Peyer's patch (tissue), 4 donors: ENCODE measurements around the gene IPCEF1. TPM values are rescaled to one million over a fixed set of nuclear protein-coding genes. Genes with fewer than 3 reads are reported as not detected.
"Not testable (repeated sequence)": the region's sequence is repeated elsewhere in the genome, so short reads cannot be mapped to it uniquely, and the experiment has no call there.

Source experiments
- DNase-seq, 3 donors: peaks; one replicate each; pipeline ENCODE4 v3.0.0-alpha.2; 2017 to 2019
- H3K27ac ChIP-seq, 4 donors: fragments of 200-600 bp; sonication (generic); one replicate each; pipeline ENCODE4 v1.5.1; 2016 to 2019
- H3K27me3 ChIP-seq, 2 donors: fragments of 200-600 bp; sonication (generic); one replicate each; pipeline ENCODE4 v1.5.1; 2019
- H3K36me3 ChIP-seq, 3 donors: fragments of 200-600 bp; sonication (generic); one replicate each; pipeline ENCODE4 v1.5.1; 2016 to 2019
- H3K4me1 ChIP-seq, 4 donors: fragments of 200-600 bp; sonication (generic); one replicate each; pipeline ENCODE4 v1.5.1; 2016 to 2019
- H3K4me3 ChIP-seq, 4 donors: fragments of 200-600 bp; sonication (generic); 1 replicate in 3 of 4; 2 replicates in 1 of 4; pipeline ENCODE4 v1.5.1; 2016 to 2019; ENCODE audit warnings: mild to moderate bottlenecking in 1 of 4
- H3K9me3 ChIP-seq, 4 donors: fragments of 200-600 bp; sonication (generic); one replicate each; pipeline ENCODE4 v1.5.1; 2016 to 2019; ENCODE audit warnings: mild to moderate bottlenecking in 1 of 4
- POLR2A ChIP-seq, 2 donors: fragments of 450-650 bp; IDR thresholded peaks; one replicate each; pipeline ENCODE4 v1.5.1; 2017; ENCODE audit warnings: antibody characterized with exemption in 2 of 2, mild to moderate bottlenecking in 2 of 2, moderate library complexity in 2 of 2
- total RNA-seq, 4 donors: library from RNA; depleted of rRNA; stranded (reverse); fragments of >200 nt; gene quantifications; one replicate each; pipeline ENCODE4 v1.1.0, GENCODE V29; 2016
- TF ChIP-seq, protein P1 (sequence below), 6 experiments: fragments of 450-650 bp in 4 of 6; fragments of 200-600 bp in 2 of 6; sonication (generic) in 1 of 6; IDR thresholded peaks; one replicate each; pipeline ENCODE4 v1.5.1; 2017 to 2019; ENCODE audit warnings: antibody characterized with exemption in 6 of 6, mild to moderate bottlenecking in 3 of 6, moderate library complexity in 1 of 6

IPCEF1 gene
- total RNA-seq, 4 donors from 2014 or later, result 2.1 to 19.8 (median 9.4) TPM

GRCh38 chr6:154242617-154243357, 113.8 kb downstream of the IPCEF1 start:
- Histone ChIP-seq H3K27ac (no peak overlapping the region), H3K36me3 (no peaks in the 10 kb centered on the region), H3K4me1 (no peaks in the 10 kb centered on the region), H3K9me3 (no peaks in the 10 kb centered on the region), H3K4me3 (no peak overlapping the region), H3K27me3 (no peaks in the 10 kb centered on the region)
- no peak for DNase-seq
- TF ChIP-seq, protein P1, sequence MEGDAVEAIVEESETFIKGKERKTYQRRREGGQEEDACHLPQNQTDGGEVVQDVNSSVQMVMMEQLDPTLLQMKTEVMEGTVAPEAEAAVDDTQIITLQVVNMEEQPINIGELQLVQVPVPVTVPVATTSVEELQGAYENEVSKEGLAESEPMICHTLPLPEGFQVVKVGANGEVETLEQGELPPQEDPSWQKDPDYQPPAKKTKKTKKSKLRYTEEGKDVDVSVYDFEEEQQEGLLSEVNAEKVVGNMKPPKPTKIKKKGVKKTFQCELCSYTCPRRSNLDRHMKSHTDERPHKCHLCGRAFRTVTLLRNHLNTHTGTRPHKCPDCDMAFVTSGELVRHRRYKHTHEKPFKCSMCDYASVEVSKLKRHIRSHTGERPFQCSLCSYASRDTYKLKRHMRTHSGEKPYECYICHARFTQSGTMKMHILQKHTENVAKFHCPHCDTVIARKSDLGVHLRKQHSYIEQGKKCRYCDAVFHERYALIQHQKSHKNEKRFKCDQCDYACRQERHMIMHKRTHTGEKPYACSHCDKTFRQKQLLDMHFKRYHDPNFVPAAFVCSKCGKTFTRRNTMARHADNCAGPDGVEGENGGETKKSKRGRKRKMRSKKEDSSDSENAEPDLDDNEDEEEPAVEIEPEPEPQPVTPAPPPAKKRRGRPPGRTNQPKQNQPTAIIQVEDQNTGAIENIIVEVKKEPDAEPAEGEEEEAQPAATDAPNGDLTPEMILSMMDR (IDR thresholded peaks at IDR 0.05), result no peak
- no peak for TF ChIP-seq POLR2A (IDR thresholded peaks at IDR 0.05)

- H3K4me1 ChIP-seq, result no peaks in the 10 kb centered on the region
- no peaks in the 10 kb centered on the region for H3K9me3 ChIP-seq
- DNase-seq, result no peak
- H3K27ac ChIP-seq, result no peak overlapping the region
- H3K36me3 ChIP-seq, result no peaks in the 10 kb centered on the region
- H3K4me3 ChIP-seq, result no peak overlapping the region
- no peaks in the 10 kb centered on the region for H3K27me3 ChIP-seq
- TF ChIP-seq, protein P1 (IDR thresholded peaks at IDR 0.05), result no peak
- no peak for TF ChIP-seq POLR2A (IDR thresholded peaks at IDR 0.05)
Measured at GRCh38 chr6:154241581-154241980, 115.0 kb downstream of the IPCEF1 start.

DNA sequence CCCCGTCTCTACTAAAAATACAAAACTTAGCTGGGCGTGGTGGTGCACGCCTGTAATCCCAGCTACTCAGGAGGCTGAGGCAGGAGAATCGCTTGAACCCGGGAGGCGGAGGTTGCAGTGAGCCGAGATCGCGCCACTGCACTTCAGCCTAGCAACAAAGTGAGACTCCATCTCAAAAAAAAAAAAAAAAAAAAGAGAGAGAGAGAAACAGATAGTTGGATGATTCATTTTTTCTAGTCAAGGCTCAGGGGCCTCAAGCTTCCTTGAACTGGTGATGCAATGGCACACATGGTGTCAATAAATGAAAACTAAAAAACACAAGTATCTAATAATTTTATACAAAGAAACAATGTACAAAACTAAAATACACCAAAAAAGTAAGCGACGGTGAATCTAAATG, 115.5 kb downstream of the IPCEF1 start:
- DNase-seq, H3K36me3 ChIP-seq, H3K27me3 ChIP-seq, H3K9me3 ChIP-seq, H3K4me1 ChIP-seq, H3K27ac ChIP-seq, H3K4me3 ChIP-seq: not testable (repeated sequence)

GRCh38 chr6:154239392-154239791, 117.2 kb downstream of the IPCEF1 start:
- TF ChIP-seq, protein P1 (IDR thresholded peaks at IDR 0.05), result no peak
- TF ChIP-seq POLR2A (IDR thresholded peaks at IDR 0.05), result no peak

GRCh38 chr6:154238831-154239230, 117.8 kb downstream of the IPCEF1 start:
- no peaks in the 10 kb centered on the region for H3K4me1 ChIP-seq
- DNase-seq, result no peak
- no peaks in the 10 kb centered on the region for H3K27me3 ChIP-seq
- TF ChIP-seq, protein P1 (IDR thresholded peaks at IDR 0.05), result no peak
- no peak for TF ChIP-seq POLR2A (IDR thresholded peaks at IDR 0.05)
- no peak overlapping the region for H3K4me3 ChIP-seq
- no peak overlapping the region for H3K27ac ChIP-seq
- H3K9me3 ChIP-seq, result no peaks in the 10 kb centered on the region
- H3K36me3 ChIP-seq, result no peaks in the 10 kb centered on the region

More at GRCh38 chr6:154239392-154239791, 117.2 kb downstream of the IPCEF1 start:
- Histone ChIP-seq H3K27me3 (no peaks in the 10 kb centered on the region), H3K4me3 (no peak overlapping the region), H3K36me3 (no peaks in the 10 kb centered on the region), H3K9me3 (no peaks in the 10 kb centered on the region), H3K27ac (no peak overlapping the region), H3K4me1 (no peaks in the 10 kb centered on the region)
- no peak for DNase-seq

DNA sequence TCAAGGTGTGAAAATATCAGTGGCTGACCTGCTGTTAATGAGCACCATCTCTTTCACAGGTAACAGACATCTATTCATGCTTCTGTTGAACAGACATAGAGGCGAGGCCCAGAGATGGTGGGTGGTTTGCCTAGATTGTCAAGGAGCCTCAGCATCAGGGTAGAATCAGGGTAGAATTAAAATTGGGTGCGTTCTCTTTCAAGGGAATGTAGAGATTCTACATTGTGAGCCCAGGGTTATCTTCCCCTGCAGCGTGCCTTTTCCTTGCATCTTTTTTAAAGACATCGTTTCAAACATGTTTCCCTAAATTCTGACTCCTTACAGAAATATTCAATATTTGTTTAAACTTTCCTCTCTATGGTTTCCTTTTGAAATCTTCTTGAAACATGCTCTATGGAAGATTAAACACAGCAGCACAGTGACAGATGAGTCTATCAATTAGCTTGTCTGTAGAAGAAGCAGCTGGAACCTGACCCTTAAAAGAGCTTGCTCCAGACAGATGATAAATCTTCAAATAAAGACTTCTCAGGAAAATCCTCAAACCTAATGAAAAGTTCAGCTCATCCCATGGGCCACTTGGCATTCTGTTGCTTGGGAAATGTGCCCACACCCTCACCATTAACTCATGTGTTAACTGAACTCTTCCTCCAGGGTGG, 119.8 kb downstream of the IPCEF1 start:
- H3K27ac ChIP-seq, result no peak overlapping the region
- H3K4me1 ChIP-seq, result no peaks in the 10 kb centered on the region
- no peak overlapping the region for H3K4me3 ChIP-seq
- no peaks in the 10 kb centered on the region for H3K36me3 ChIP-seq
- no peaks in the 10 kb centered on the region for H3K27me3 ChIP-seq
- TF ChIP-seq, protein P1 (IDR thresholded peaks at IDR 0.05), result no peak
- no peak for TF ChIP-seq POLR2A (IDR thresholded peaks at IDR 0.05)
- no peak for DNase-seq
- H3K9me3 ChIP-seq, result no peaks in the 10 kb centered on the region
